Retina (tissue), 1 donor: Measurements from ENCODE around the gene ARHGEF40.
"Not testable (repeated sequence)": the region's sequence is repeated elsewhere in the genome, so short reads cannot be mapped to it uniquely, and the experiment has no call there.

ENCODE experiments used
- DNase-seq: peaks from one replicate; pipeline ENCODE4 v3.0.0-alpha.2; 2016

Gene ARHGEF40

GRCh38 chr14:21040370-21040925, 29.7 kb upstream of the ARHGEF40 start:
- no peak for DNase-seq

DNA sequence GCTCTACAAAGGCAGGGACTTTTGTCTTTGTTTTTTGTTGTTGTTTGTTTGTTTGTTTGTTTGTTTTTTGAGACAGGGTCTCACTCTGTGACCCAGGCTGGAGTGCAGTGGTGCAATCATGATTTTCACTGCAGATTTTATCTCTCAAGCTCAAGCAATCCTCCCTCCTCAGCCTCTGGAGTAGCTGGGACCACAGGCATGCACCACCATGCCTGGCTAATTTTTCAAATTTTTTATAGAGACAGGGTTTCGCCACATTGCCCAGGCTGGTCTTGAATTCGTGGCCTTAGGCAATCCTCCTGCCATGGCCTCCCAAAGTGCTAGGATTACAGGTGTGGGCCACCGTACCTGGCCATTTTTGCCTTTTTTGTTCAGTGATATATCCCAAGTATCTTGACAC, 29.2 kb upstream of the ARHGEF40 start:
- DNase-seq, result not testable (repeated sequence)

- DNase-seq, result no peak
Observed at GRCh38 chr14:21041676-21042433, 28.2 kb upstream of the ARHGEF40 start, which contains the start of gene RNASE7. TSS of gene RNASE7 (plus strand) at chr14:21042362. CDS start at chr14:21042993, 631 bp downstream.

- DNase-seq, result no peak
Observed at GRCh38 chr14:21042918-21043317, 27.2 kb upstream of the ARHGEF40 start.

DNA sequence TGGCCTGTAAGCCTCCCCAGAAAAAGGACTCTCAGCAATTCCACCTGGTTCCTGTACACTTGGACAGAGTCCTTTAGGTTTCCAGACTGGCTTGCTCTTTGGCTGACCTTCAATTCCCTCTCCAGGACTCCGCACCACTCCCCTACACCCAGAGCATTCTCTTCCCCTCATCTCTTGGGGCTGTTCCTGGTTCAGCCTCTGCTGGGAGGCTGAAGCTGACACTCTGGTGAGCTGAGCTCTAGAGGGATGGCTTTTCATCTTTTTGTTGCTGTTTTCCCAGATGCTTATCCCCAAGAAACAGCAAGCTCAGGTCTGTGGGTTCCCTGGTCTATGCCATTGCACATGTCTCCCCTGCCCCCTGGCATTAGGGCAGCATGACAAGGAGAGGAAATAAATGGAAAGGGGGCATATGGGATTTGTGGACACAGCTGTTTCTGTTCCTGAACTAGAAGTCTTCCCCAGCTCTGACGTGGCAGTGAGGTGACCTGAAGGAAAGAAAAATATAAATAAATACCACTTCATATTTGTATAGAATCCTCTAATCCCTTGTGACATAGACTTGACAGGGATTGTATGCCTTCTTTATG, 26.6 kb upstream of the ARHGEF40 start:
- DNase-seq, result no peak

GRCh38 chr14:21043974-21044618, 26.0 kb upstream of the ARHGEF40 start:
- no peak for DNase-seq

- no peak for DNase-seq
Observed at GRCh38 chr14:21047378-21047781, 22.7 kb upstream of the ARHGEF40 start.

GRCh38 chr14:21048638-21049037, 21.5 kb upstream of the ARHGEF40 start:
- no peak for DNase-seq

DNA sequence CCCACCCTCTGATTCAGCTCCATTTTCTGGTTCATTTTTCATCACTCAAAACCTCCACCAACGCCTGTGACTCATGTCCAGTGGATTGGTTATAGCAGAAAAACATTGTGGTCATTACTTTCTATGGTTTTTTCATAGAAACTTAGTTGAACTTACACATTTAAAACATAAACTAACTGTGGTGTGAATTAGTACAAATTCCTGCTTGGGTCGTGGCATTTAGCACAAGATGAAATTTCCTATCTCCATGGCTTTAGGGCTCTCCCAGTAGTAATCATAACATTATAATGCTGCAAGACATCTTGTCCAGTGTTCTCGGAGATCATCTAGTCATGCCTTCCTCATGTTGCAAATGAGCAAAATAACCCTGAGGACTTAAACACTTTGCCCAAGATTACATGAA, 20.8 kb upstream of the ARHGEF40 start:
- DNase-seq, result no peak

DNA sequence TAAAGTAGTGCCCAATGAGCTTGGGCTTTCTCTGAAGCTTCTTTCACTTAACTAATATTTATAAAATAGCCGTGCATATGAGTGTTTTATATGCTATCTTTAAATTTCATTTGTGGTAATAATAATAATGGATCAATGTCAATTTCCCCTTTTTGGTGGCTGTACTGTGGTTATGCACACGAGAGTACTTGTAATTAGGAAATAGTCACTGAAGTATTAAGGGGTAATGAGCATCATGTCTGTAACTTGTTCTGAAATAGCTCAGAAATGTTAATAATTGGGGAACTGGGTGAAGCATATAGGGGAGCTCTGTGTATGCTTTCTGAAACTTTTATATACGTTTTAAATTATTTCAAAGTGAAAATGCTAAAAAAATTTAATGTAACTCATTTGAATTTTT, 19.5 kb upstream of the ARHGEF40 start:
- no peak for DNase-seq

DNA sequence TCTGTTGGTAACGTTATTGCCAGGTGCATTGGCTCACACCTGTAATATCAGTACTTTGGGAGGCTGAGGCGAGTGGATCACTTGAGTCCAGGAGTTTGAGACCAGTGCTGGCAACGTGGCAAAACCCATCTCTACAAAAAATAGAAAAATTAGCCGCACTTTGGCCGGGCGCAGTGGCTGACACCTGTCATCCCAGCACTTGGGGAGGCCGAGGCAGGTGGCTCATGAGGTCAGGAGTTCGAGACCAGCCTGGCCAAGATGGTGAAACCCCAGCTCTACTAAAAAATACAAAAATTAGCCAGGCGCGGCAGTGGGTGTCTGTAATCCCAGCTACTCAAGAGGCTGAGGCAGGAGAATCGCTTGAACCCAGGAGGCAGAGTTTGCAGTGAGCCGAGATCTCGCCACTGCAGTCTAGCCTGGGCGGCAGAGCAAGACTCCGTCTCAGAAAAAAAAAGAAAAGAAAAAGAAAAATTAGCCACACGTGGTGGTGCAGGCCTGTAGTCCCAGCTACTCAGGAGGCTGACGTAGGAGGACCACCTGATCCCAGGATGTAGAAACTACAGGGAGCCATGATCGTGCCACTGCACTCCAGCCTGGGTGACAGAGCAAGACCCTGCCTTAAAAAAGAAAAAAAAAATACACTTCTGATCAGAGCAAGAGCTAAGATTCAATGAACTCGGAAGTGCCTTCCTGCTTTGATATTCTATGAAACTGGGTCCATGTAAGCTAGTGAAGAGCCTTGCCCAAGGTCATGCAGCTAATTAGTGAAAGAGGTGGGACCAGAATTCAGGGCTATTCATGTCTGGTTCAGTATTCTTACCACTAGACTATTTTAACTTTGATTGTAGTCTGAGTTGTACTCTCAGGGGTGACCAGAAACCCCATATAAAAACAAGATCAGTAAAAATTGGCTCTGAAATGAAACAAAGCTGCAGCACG, 16.7 kb upstream of the ARHGEF40 start:
- DNase-seq, result no peak

DNA sequence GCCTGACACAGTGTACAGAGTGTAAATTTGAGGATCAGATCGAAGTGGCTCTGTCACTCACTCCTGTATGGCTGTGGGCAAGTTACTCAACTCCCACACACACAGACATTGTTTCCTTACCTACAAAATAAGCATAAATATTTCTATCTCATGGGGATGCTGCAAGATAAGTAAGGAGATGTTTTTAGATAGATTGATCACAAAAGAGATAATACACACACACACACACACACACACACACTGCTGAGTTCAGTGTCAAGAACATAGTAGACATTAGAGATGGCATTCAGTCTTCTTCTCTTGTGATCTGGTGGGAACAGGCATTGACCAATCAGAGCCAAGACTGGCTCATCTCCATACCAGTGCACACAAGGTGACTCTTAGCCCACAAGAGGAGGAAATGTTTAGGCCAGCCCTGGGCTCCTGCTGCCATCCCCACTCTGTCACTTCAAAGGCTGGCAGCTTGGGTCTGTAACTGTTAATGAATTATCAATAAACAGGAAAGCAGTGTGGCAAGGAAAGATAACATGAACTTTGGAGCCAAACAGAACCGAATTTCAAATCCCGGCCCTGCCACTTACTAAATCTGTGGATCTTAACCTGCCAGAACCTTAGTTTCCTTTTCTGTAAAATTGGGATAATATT, 15.9 kb upstream of the ARHGEF40 start:
- DNase-seq, result no peak

- no peak for DNase-seq
Observed at GRCh38 chr14:21054768-21055145, 15.3 kb upstream of the ARHGEF40 start.

DNA sequence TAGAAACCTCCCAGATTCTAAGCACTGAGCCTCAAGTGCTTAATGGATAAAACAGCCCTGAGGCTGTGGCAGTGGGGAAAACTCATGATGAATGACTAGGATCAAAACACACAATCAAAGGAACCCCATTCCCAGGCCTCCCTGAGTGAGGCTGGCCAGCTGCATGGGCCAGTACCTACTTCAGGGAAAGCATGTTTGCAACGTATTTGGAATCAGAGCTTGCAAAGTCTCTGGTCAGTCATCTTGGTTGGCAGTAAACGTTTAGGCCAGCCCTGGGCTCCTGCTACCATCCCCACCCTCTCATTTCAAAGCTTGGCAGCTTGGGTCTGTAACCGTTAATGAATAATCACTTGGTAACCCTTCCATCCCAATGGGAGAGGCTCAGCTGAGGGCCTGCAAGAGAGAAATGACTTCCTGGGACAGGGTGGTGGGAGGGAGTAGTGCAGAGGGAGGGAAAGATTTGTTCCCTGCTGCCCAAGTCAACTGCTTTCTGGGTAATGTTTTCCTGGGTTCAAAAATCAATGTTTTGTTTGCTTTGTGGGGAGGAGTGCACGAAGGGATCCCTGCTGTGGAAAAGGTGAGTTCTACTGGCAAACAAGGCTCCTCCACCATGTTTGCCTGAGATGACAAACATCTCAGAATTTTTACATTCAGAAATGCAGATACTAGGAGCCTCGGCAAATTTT, 14.5 kb upstream of the ARHGEF40 start:
- no peak for DNase-seq

DNA sequence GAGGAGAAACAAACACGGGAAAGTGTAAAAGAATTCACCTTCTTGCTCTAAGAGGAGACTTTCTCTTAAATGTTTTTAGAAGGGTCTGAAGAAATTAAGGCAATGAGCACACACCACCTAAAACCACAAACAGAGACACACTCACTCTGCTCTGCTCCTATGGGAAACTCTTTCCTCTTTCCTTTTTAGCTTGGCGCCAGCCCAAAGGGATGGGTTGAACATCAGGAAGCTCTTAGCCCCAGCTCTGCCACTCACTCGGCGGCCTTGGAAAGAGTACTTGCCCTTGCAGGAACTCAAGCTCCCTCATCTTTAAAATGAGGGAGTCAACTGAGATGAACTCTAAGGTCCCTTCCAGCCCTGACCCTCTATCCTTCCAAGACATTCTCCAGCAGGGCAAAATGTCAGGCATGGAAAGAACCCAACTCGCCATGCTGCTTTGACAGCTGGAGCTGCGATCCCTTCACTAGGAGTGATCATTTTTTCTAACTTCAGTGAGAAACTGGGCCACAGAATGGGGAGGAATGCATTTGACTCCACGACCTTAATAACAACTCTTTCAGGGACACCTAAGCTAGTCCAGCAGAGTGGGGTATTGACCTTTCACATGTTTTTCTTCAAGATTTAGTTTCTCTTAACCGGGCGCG, 13.5 kb upstream of the ARHGEF40 start:
- DNase-seq, result no peak

DNA sequence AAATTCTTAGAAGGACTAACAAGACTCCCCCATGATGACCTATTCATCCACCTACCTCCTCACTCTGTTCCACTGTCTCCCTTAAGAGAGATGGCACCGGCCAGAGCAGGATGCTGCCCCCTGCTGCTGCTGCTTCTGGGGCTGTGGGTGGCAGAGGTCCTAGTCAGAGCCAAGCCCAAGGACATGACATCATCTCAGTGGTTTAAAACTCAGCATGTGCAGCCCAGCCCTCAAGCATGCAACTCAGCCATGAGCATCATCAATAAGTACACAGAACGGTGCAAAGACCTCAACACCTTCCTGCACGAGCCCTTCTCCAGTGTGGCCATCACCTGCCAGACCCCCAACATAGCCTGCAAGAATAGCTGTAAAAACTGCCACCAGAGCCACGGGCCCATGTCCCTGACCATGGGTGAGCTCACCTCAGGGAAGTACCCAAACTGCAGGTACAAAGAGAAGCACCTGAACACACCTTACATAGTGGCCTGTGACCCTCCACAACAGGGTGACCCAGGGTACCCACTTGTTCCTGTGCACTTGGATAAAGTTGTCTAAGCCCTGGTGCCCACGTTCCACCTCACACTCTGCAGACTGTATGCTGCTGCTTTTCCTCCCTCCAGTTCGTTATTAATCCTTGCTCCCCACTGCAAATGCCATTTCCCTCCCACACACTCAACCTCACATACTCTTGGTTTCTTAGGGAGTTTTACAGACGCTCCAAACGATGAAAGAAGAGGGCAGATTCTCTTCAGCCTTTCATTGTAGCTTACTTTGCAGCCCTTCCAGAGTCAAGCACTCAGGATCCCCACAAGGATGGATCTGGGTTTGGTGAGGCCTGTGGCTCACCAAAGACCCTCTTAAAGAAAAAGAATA, 12.1 kb upstream of the ARHGEF40 start, which contains the start of gene RNASE8:
TSS of gene RNASE8 (plus strand) at position 20 of the 873 bp plus-strand sequence. CDS start at position 91, 71 bp downstream.
- no peak for DNase-seq

DNA sequence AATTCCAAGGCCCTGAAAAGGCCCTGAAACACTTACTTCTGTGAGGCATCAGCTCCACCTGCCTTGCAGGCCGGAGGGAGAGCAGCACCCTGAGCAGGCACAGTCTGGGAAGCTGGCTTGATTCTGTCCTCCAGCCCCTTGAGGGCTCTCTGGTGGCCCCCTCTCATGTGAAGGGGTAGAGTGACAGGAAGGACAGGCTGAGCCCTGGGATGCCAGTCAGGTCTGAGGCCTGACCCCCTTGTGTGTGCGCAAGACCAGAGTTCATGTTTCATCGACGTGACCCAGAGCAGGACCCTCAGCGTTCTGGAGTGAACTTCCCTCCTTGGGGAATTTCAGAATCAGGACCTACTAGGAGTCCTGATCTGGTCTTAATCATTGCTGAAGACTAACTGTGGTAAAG, 11.2 kb upstream of the ARHGEF40 start:
- DNase-seq, result no peak

- DNase-seq, result no peak
Observed at GRCh38 chr14:21059842-21060613, 10.1 kb upstream of the ARHGEF40 start.
